ENCODE data around the gene FAM20C. TPM values are rescaled to one million over a fixed set of nuclear protein-coding genes. Genes with fewer than 3 reads are reported as not detected.
"Not testable (repeated sequence)": the region's sequence is repeated elsewhere in the genome, so short reads cannot be mapped to it uniquely, and the experiment has no call there.

The FAM20C gene
- total RNA-seq, 1 experiment from 2014 or later, result 14.8 TPM

GRCh38 chr7:293681-294439 is 101.5 kb downstream of the FAM20C start:
- in situ Hi-C loops (cut with HindIII; ENCODE audit: low sequenced_read_pairs), result no loop called here
- no peak for DNase-seq (ENCODE audit: low spot score)

- in situ Hi-C loops (cut with HindIII; ENCODE audit: low sequenced_read_pairs), result no loop called here
- no peak for DNase-seq (ENCODE audit: low spot score)
These were observed 102.2 kb downstream of the FAM20C start for GRCh38 chr7:294440-295154.

DNA sequence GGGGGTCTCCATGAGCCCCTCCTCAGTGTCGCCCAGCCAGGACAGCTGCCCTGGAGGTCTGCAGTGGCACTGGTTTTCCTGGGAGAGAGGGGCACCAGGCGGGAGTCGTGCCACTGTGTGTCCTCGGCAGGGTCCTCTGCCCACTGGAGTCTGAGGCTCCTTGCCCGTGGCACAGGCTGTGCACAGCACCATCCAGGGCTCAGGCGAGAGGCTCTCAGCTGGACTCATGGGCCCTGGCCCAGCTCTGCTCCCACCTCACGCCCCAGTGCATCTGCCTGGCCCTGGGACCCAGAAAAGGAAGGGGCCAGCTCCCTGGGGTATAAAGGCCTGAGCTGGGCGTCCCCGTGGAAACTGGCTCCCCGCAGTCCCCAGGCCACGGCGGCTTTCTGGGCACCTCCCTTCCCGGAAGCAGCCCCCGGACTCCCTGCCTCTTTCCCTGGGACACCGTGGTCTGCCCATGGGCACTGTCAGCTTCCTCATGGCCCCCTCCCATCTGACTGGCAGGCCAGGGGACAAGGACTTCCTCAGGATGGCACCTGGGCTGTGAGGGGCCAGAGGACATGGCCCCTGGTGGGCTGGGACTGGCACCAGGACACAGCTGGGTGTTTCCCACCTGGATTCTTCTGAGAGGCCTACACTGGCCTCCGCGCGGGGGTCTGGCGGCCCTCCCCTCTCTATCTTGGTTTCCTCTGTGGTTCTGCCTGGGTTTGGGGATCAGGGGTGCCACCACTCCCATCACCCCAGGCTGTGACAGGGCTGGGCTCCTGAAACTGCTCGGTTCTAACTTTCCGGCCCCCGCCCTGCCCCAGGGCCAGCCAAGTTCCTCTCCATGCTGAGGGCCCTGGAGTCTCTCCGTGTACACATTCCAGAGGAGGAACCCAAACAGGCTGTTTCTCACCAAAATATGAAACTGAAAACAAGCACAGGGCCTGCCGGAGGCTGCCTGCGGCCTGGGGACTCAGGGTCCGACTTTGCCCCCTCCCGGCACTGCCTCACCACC is 103.1 kb downstream of the FAM20C start:
- in situ Hi-C loops (cut with HindIII; ENCODE audit: low sequenced_read_pairs), result no loop called here
- no peak for DNase-seq (ENCODE audit: low spot score)

DNA sequence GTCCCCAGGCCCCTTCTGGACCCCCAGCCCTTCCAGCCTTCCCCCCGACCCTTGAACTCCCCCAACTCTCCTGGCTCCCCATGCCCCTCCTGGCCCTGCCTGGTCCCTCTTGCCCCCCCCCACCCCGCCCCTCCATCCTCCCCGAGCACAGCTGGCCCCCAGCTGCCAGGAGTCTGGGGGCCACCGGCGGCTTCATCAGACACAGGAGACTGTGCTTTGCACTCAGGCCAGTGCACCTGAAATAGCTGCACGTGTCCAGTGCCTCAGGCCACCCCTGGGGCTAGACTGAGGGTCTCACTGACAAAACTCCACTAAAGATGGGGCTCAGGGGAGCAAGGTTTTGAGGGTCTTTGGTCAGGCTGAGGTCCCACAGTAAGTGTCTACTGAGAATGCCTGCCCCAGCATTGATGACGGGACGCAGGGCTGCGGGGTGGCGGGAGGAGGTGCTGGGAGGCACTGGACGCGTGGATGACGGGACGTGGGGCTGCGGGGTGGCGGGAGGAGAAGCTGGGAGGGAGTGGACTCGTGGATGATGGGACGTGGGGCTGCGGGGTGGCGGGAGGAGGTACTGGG is 104.1 kb downstream of the FAM20C start:
- in situ Hi-C loops (cut with HindIII; ENCODE audit: low sequenced_read_pairs), result no loop called here
- no peak for DNase-seq (ENCODE audit: low spot score)

DNA sequence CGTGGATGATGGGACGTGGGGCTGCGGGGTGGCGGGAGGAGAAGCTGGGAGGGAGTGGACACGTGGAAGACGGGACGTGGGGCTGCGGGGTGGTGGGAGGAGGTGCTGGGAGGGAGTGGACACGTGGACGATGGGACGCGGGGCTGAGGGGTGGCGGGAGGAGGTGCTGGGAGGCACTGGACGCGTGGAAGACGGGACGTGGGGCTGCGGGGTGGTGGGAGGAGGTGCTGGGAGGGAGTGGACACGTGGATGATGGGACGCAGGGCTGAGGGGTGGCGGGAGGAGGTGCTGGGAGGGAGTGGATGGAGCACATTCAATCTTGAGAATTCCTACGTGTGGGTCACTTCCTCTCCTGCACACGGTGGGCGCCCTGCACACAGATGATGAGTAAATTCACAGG is 104.8 kb downstream of the FAM20C start:
- in situ Hi-C loops (cut with HindIII; ENCODE audit: low sequenced_read_pairs); DNase-seq (ENCODE audit: low spot score): not testable (repeated sequence)

DNA sequence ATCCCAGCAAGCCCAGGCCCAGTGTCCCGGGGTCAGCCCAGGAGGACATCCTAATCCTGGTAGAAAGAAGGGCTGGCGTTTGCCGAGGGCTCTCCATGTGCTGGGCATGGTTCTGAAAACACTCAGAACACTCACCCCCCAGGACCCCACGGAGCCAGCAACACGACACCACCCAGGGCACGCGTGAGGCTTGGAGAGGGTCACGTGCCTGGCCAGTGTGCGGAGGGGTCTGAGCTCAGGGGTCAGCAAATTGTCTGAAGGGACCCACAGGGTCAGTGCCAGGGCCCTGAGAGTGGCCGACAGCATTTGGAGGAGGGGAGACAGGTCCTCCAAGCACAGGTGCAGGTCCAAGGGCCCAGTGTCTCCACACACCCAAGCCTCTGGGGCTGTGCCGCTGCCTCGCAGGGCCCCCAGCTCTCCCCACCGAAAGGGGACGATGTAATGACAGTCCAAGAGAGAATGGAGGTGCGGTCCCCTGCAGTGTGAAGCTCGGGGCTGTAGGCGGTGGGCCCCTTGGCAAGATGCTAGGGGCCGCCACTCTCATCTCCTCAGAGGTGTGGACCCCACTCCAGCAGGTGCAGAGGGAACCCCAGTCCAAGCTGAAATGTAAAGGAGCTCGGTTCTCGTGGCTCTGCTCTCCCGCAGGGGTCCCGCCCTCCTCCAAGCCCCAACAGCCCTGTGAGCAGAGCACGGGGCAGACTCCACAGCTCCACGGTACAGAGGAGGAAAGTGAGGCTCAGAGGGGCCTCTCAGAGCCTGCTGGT is 105.4 kb downstream of the FAM20C start:
- in situ Hi-C loops (cut with HindIII; ENCODE audit: low sequenced_read_pairs), result no loop called here
- DNase-seq (ENCODE audit: low spot score), result no peak

DNA sequence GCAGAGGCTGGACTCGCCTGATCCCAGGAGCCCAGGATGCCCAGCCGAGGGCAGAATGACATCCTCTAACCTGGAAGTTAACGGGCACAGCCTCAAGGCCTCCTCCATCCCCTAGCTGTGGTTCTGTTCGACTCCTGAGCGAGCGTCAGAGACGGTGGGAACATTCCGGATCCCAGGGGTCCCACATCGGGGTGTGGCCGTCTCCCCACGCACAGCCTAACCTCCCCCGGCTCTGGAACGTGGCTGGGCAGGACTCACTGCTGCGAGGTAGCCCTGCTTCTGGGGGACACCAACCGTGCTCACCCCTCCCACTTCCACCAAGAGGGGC is 106.0 kb downstream of the FAM20C start:
- no peak for DNase-seq (ENCODE audit: low spot score)
- in situ Hi-C loops (cut with HindIII; ENCODE audit: low sequenced_read_pairs), result no loop called here

- no peak for DNase-seq (ENCODE audit: low spot score)
- in situ Hi-C loops (cut with HindIII; ENCODE audit: low sequenced_read_pairs), result no loop called here
These were observed 106.4 kb downstream of the FAM20C start for GRCh38 chr7:298743-299142.

DNA sequence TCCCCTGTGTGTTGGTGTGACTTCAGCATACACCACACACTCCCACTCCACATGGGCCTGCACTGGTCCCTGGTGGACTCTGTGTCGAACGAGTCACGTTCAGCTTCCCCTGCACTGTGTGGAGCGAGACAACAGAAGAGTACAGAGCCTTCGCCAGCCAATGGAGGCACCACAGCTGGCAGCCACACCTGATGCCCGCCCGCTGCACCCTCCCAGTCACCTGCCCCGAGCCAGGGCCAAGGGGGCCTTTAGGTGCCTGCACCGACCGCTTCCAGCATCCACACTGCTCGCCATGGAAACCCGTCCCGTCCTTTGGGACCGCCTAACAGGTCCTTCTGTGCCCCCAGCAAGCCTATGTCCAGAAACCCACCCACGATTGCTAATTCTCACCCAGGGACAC is 106.8 kb downstream of the FAM20C start:
- no peak for DNase-seq (ENCODE audit: low spot score)
- in situ Hi-C loops (cut with HindIII; ENCODE audit: low sequenced_read_pairs), result no loop called here

DNA sequence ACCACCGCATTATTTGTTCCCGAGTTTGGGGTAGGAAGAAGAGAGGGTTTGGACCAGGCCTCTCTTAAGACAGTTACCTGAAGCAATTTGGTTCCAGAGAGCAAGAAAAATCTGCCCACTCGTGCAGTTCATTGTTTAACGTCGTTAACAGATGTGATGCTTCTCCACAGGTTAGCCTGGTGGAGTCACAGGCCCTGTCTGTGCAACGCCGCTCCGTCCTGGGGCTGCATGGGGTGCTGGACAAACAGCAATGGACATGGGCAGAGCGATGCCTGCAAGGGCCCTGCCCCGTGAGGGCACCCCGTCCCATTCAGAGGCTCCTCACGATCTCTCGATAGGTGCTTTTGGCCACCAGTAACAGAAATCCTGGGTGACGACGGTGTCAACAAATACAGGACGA is 107.3 kb downstream of the FAM20C start:
- in situ Hi-C loops (cut with HindIII; ENCODE audit: low sequenced_read_pairs), result no loop called here
- no peak for DNase-seq (ENCODE audit: low spot score)

- in situ Hi-C loops (cut with HindIII; ENCODE audit: low sequenced_read_pairs), result no loop called here
- no peak for DNase-seq (ENCODE audit: low spot score)
These were observed 107.7 kb downstream of the FAM20C start for GRCh38 chr7:300048-300447.

DNA sequence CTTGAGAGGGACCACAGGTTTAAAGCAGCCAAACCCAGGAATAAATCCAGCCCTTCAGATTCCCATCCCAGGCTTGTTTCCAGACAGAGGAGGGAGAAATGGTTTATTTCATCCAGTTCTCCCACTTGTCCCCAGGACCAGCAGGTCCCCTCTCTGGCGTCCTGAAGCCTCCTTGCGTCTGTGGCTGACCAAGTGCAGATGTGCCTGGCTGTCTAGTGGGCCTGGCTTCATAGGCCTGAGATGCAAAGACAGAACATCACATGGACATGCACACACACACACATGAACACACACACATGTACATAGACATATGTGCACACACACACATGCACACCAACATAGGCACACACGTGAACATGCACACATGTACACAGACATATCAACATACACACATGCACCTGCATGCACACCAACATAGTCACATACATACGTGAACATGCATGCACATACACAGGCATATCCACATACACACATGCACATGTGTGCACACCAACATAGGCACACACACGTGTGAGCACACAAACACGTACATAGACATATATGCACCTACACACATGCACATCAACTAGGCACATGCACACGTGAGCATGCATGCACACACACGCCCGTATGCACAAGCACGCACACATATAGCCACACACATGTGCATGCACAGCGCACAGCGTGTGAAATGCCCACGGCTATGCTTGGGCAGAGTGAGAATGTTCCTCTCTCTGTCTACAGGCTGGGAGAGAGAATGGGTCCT is 108.3 kb downstream of the FAM20C start:
- DNase-seq (ENCODE audit: low spot score), result no peak
- in situ Hi-C loops (cut with HindIII; ENCODE audit: low sequenced_read_pairs), result no loop called here

DNA sequence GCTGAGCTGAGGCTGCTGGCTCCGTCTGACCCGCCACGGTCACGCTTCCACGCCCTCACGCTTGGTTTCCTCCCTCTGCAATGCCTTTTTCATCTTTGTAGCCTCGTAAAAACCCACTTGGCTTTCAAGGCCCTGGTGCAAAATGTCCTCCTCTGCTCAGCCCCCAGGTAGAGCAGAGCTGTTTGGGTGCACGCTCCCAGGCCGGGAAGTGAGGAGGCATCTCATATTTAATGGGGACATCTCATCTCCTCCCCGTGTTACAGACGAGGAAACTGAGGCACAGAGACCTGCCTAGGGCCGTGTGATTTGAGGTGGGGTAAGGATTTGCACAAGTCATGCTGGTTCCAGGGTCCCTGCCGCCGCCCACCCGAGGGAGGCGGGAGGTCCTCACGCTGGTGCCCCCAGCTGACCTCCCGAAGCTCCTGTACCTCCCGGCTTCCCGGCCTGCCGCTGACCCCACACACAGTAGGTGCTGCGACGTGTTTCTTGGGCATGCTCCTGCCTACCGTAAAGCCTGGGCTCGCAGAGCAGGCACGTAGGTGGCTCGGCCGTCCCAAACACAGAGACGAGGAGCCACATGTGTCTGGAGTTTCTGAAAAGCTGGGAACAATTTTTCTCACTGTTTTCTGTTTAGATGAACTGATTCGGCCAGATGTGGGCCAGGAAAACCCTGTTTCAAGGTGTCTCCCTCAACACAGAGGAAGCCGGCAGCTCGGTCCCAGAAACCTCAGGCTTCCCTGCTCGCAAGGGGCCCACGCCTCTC is 109.1 kb downstream of the FAM20C start:
- in situ Hi-C loops (cut with HindIII; ENCODE audit: low sequenced_read_pairs), result no loop called here
- DNase-seq (ENCODE audit: low spot score), result no peak

GRCh38 chr7:302054-302992 is 110.0 kb downstream of the FAM20C start:
- no peak for DNase-seq (ENCODE audit: low spot score)
- in situ Hi-C loops (cut with HindIII; ENCODE audit: low sequenced_read_pairs), result no loop called here

GRCh38 chr7:303425-303824 is 111.1 kb downstream of the FAM20C start:
- no peak for DNase-seq (ENCODE audit: low spot score)
- in situ Hi-C loops (cut with HindIII; ENCODE audit: low sequenced_read_pairs), result no loop called here

DNA sequence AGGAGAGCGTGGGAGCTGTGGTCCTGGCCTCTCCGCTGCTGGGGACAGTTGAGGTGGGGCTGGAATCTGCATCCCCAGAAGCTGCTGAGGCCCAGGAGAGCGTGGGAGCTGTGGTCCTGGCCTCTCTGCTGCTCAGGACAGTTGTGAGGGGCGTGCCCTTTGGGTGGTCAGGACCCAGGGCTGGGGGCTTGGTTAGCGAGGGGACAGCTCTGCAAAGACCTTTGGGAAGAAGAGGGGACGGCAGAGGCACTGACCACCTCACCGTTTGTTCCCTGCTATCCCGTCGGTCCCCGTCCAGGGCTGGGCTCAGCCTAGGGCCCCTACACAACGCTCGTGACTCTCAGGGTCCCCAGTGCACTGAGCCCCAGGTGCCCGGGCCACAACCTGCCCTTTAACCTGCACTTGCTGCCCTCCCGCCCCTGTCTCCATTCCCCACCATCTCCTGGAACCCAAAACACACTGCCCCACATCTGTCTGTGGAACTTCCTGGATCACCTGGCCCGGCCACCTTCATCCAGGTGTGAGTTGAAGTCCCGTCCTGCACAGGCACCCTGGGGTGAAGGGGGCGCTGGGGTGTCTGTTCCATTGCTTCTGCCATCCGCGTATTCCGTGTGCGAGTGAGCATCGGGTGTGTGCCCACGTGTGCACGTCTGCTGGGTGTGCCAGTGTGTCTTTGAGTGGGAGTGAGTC is 111.7 kb downstream of the FAM20C start:
- in situ Hi-C loops (cut with HindIII; ENCODE audit: low sequenced_read_pairs), result no loop called here
- DNase-seq (ENCODE audit: low spot score), result no peak
